HL-60/S4 treated with phorbol 12-myristate 13-acetate at 8.2 ng/mL for 4 days and 3 days (cell line): ENCODE measurements around the gene SNAP25.

Source experiments
- in situ Hi-C: fragments of 300-500 bp; cut with MboI; formaldehyde crosslinking; loops from 2 replicates; pipeline ENCODE4 v1.15.0; 2022; ENCODE audit warnings: low sequenced_read_pairs

SNAP25 gene

GRCh38 chr20:10328897-10329255 is 110.2 kb downstream of the SNAP25 start:
- in situ Hi-C loops = no loop called here

- in situ Hi-C loops = no loop called here
These were observed 110.9 kb downstream of the SNAP25 start for GRCh38 chr20:10329387-10330005.

GRCh38 chr20:10330071-10330470 is 111.4 kb downstream of the SNAP25 start:
- in situ Hi-C loops = no loop called here

GRCh38 chr20:10332656-10333415 is 114.2 kb downstream of the SNAP25 start:
- in situ Hi-C loops = no loop called here

GRCh38 chr20:10336959-10337729 is 118.5 kb downstream of the SNAP25 start:
- in situ Hi-C loops = no loop called here

GRCh38 chr20:10338426-10339180 is 120.0 kb downstream of the SNAP25 start:
- in situ Hi-C loops = no loop called here

- in situ Hi-C loops = no loop called here
These were observed 121.0 kb downstream of the SNAP25 start for GRCh38 chr20:10339609-10340008.

GRCh38 chr20:10342152-10342551 is 123.5 kb downstream of the SNAP25 start:
- in situ Hi-C loops = no loop called here

- in situ Hi-C loops = no loop called here
These were observed 126.3 kb downstream of the SNAP25 start for GRCh38 chr20:10344953-10345352.

- in situ Hi-C loops = no loop called here
These were observed 128.7 kb downstream of the SNAP25 start for GRCh38 chr20:10347086-10347880.

- in situ Hi-C loops = no loop called here
These were observed 130.5 kb downstream of the SNAP25 start for GRCh38 chr20:10349118-10349517.

GRCh38 chr20:10350188-10350842 is 131.7 kb downstream of the SNAP25 start:
- in situ Hi-C loops = no loop called here

- in situ Hi-C loops = no loop called here
These were observed 134.5 kb downstream of the SNAP25 start for GRCh38 chr20:10352934-10353824.

GRCh38 chr20:10356628-10357027 is 138.0 kb downstream of the SNAP25 start:
- in situ Hi-C loops = no loop called here
